GM13976 (cell line): ENCODE measurements around the gene PACRG.

Experiments
- DNase-seq: peaks from one replicate; pipeline ENCODE4 v3.0.0; 2012; ENCODE audit warnings: low spot score
- in situ Hi-C: fragments of 300-500 bp; cut with MboI; formaldehyde crosslinking; loops from one replicate; pipeline ENCODE4 v1.12.0; 2022; ENCODE audit warnings: low sequenced_read_pairs, mixed read lengths, inconsistent platforms; ENCODE audit not compliant: unreplicated experiment
- TF ChIP-seq, protein P1 (sequence below): IDR thresholded peaks from 2 replicates; pipeline ENCODE4 v1.5.1; 2012; ENCODE audit warnings: borderline replicate concordance, mild to moderate bottlenecking; ENCODE audit not compliant: insufficient read depth; ENCODE audit errors: extremely low read depth, missing control alignments, control extremely low read depth

Gene PACRG

DNA sequence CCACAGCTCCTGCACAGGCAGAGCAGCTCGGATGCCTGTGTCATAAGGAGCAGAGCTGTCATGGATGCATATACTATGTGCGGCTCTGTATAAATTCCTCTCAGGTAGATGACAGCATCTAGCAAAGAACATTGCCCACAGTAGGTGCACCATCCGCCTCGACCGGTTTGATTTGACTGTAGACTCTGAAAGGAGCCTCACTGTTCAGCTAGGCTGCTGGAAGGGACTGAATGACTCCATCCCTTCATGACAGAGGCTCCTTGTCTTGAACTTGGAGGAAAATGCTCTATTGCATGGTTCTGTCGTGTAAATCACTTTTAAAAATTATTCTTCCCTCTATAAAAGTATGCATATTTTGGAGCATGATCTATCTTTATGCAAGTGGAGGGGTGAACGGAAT lies 557.9 kb downstream of the PACRG start:
- no peak for DNase-seq
- in situ Hi-C loops = no loop called here
- TF ChIP-seq, protein P1, sequence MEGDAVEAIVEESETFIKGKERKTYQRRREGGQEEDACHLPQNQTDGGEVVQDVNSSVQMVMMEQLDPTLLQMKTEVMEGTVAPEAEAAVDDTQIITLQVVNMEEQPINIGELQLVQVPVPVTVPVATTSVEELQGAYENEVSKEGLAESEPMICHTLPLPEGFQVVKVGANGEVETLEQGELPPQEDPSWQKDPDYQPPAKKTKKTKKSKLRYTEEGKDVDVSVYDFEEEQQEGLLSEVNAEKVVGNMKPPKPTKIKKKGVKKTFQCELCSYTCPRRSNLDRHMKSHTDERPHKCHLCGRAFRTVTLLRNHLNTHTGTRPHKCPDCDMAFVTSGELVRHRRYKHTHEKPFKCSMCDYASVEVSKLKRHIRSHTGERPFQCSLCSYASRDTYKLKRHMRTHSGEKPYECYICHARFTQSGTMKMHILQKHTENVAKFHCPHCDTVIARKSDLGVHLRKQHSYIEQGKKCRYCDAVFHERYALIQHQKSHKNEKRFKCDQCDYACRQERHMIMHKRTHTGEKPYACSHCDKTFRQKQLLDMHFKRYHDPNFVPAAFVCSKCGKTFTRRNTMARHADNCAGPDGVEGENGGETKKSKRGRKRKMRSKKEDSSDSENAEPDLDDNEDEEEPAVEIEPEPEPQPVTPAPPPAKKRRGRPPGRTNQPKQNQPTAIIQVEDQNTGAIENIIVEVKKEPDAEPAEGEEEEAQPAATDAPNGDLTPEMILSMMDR = no peak

DNA sequence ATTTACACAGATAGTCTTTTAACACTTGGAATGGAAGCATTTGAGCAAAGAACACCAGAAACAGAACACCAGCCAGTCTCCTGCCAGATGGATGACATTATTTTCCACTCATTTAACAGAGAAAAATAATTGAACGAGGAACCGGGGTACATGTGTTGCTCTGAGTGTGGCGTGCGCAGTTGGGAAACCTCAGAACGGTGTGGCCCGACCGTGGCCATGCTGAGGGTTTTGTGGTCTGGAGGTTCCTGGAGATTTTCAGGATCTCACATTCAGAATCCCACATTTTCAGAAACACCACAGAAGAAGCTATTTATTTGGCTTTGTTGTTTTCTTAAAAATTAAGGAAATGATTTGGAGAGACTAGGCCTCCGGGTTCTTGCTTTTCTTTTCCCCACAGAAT lies 559.9 kb downstream of the PACRG start:
- TF ChIP-seq, protein P1 = no peak
- no peak for DNase-seq
- in situ Hi-C loops = no loop called here

DNA sequence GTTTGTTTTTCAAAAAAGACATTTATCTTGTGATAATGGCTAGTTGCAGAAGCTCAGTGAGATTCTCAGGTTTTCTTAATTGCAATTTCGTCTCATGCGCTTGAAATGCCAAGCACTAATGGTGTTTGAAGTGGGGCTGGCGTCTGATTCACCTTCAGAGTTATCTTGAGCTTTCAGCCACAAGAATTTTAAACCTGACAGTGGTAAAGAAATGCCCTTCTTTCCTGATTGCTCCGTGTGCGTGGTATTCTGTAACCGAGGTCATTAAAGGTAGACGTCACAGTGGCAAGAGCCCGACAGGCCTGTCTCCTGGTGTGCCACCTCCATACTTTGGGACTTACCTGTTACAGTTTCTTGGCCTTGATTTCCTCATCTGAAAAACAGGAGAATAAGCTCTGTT lies 560.3 kb downstream of the PACRG start:
- DNase-seq = no peak
- in situ Hi-C loops = no loop called here

DNA sequence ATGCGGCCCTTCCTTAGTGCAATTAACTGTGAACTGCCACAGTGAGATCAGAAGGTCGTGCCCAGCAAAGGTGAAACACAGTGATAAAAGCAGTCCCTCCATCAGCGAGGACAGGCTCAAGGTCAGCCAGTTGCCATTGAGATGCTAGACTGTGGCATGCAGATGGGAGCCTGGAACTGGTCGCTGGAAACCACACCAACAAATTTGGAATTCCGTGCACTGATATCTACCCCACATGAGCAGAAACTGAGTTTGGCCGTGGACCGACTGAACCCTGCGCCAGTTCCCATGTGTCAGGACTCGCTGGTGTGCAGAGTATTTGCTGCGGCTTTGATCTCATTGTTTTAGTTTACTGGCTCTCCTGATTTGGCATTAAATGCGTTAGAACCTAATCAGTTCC lies 561.1 kb downstream of the PACRG start:
- in situ Hi-C loops = no loop called here
- DNase-seq = no peak
- TF ChIP-seq, protein P1 = no peak

More for the DNA sequence above, 560.3 kb downstream of the PACRG start:
- TF ChIP-seq, protein P1 = no peak

DNA sequence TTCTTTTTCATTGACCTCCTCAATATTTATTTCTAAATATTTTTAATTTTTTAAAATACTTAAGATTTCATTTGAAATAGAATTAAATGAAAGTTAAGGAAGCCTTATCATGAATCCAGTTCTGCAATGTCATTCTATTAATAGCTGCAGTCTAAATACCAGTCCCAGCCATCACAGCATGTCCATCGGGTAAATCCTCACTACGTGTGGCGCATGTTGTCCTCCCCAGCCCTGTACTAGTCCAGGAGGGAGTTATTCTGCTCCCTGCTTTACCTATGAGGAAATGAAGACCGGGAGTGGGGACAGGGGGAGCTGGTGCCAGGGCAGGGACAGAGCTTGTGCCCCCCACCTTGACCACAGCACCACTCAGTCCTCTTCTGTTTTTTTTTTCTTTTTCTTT lies 561.7 kb downstream of the PACRG start:
- in situ Hi-C loops = no loop called here
- TF ChIP-seq, protein P1 = no peak
- no peak for DNase-seq

DNA sequence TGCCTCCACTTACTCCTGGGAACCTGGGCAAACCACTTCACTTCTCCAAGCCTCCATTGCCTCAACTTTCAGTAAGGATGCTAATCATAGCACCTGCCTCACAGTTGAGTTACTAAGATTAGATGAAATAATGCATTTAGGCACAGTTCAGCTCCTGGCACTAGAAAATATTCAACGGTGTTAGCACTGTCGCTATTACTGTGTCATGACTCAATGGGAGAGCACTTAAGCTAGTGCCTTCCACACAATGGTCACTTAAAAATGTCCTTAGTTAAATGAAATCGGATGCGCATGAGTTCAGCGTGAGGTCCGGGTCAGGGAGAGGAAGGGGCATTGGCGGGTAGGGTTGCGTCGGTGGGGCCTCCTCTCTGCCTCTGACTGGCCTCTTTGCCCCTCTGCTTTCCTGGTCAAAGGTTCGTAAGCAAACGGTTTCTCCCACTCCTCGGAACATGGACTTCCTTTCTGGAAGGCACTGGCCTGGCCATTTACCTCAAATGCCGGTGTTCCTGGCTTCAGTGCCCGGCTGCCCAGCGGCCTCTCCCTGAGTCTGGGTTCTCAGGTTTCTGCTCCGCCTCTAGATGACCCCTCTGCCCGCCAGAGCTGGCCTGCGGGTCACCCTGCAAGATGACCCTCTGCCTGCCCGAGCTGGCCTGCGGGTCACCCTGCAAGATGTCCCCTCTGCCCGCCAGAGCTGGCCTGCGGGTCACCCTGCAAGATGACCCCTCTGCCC lies 562.9 kb downstream of the PACRG start:
- no peak for DNase-seq
- in situ Hi-C loops = no loop called here

More for the DNA sequence above, 562.9 kb downstream of the PACRG start:
- TF ChIP-seq, protein P1 = no peak
